Measurements from ENCODE around the gene ZNF790. TPM values are rescaled to one million over a fixed set of nuclear protein-coding genes. Genes with fewer than 3 reads are reported as not detected.

ZNF790 gene
- total and polyA plus RNA-seq, 7 donors: 1.4 to 7.5 (median 4.0) TPM

DNA sequence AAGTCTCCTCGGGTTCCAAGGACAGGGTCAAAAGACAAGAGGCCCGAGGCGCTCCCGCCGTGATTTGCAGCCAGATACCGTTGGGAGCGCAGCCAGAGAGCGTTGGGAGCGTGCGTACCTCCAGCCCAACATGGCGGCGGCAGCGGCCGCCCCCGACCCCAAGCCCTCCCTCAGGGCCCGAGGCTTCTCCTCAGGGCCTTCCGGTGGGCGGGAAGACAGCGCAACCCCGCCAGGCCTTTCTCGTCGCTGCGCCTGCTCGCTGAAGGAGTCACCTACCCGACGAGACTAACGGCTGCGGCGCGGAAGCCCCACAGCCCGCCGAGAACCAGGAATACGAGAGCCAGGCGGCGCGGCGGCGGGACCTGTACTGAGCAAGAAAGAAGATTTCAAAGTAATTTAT is 62.4 kb downstream of the ZNF790 start:
- ATAC-seq (no peak), DNase-seq (no peak)
- intact Hi-C loops (cut with DNase I): no loop called here
- H3K27me3 ChIP-seq (ENCODE audit: insufficient read depth in 3 of 3, low read length in 2 of 3): no peaks in the 10 kb centered on the region
- peaks cover 25% of the 10 kb centered on the region for H3K9me3 ChIP-seq
- WGBS, 3 donors: 12 to 24% (median 20%) methylated on average over 29 to 38 of the region's 38 CpGs
- no peak overlapping the region for H3K27ac ChIP-seq
- H3K4me3 ChIP-seq: no peak overlapping the region
- no peaks in the 10 kb centered on the region for H3K36me3 ChIP-seq (ENCODE audit: insufficient read depth in 1 of 2, low read depth in 1 of 2)
- peaks cover 14% of the 10 kb centered on the region for H3K4me1 ChIP-seq
- TF ChIP-seq, protein P1, sequence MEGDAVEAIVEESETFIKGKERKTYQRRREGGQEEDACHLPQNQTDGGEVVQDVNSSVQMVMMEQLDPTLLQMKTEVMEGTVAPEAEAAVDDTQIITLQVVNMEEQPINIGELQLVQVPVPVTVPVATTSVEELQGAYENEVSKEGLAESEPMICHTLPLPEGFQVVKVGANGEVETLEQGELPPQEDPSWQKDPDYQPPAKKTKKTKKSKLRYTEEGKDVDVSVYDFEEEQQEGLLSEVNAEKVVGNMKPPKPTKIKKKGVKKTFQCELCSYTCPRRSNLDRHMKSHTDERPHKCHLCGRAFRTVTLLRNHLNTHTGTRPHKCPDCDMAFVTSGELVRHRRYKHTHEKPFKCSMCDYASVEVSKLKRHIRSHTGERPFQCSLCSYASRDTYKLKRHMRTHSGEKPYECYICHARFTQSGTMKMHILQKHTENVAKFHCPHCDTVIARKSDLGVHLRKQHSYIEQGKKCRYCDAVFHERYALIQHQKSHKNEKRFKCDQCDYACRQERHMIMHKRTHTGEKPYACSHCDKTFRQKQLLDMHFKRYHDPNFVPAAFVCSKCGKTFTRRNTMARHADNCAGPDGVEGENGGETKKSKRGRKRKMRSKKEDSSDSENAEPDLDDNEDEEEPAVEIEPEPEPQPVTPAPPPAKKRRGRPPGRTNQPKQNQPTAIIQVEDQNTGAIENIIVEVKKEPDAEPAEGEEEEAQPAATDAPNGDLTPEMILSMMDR (IDR thresholded peaks at IDR 0.05): no peak

DNA sequence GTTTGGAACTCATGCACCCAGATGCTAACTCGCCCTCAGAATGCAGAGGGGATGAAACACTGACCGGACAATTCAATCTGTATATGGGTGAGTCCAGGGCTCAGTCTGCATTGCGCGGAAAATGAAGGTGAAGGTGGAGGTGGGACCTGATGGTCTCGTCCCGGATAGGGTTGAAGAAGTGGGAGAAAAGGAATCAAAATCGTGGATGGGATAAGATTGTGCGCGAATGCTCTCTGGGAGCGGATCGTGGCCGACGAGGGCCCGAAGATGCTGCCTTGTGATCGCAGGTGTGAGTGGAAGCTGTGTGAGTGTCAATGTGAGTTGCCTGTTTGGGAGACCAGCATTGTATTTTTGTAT is 65.0 kb downstream of the ZNF790 start:
- no peak for ATAC-seq
- TF ChIP-seq, protein P1 (IDR thresholded peaks at IDR 0.05): no peak
- Histone ChIP-seq H3K4me1 (peaks cover 14% of the 10 kb centered on the region), H3K9me3 (peaks cover 28% of the 10 kb centered on the region), H3K27ac (peak overlapping the region; percentile 94), H3K27me3 (ENCODE audit: insufficient read depth in 3 of 3, low read length in 2 of 3) (no peaks in the 10 kb centered on the region), H3K4me3 (peak overlapping the region; percentile 99), H3K36me3 (ENCODE audit: insufficient read depth in 1 of 2, low read depth in 1 of 2) (no peaks in the 10 kb centered on the region)
- intact Hi-C loops (cut with DNase I): loop anchor here in 1 of 2 donors (5.0 kb wide), 1 partner anchor 599 kb away; the partner anchor contains the start of gene ZNF527
- WGBS, 3 donors: 3 to 4% (median 4%) methylated on average over 15 of the region's 15 CpGs
- DNase-seq: no peak

DNA sequence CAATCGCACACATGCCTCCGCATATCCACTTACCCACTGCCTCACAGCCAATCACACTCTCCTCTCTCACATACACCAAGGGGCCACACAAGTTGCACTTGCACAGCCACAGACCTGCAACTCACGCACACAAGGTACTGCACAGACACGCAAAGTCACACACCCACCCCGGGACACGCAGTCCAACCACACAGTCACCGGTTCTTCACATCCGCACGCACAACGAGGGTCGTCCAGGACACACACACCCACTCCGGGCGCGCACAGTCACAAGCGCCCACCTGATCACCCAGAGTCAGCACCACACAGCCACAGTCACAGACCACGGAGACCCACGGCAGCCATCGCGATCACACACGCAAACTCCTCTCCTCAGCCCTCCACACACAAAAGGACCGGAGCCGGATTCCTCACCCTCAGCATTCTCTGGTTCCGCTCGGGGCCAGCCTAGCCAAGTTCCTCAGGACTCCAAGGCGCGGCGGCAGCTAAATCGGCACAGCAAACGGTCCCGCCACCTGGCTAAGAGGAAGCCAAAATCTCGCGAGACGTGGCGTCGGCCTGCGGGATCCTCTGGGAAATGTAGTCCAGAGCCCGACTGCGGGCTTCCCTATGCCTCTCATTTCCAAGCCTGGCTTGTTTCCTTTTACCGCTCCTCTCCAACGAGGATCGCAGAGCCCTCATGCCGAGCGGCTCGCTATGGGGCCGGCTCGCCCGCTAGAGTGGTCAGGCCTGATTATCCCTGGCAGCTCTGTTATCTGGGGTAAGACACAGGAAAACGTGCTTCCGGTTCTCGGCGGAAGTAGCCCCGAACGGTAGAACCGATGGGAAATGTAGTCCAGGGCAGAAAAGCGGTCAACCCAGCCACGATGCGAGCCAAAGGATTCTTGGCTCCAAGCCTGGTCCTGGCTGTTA is 65.6 kb downstream of the ZNF790 start, which contains the start of gene ZNF850:
Gene ZNF850, minus strand, starts transcription at position 497 of the 912 bp plus-strand sequence. CDS start 10,201 bp downstream, outside the sequence.
- no peaks in the 10 kb centered on the region for H3K36me3 ChIP-seq (ENCODE audit: insufficient read depth in 1 of 2, low read depth in 1 of 2)
- H3K9me3 ChIP-seq: peaks cover 35% of the 10 kb centered on the region
- ATAC-seq: peak; percentile 97 to 99 (median 98)
- H3K4me3 ChIP-seq: peak within 1 kb of the TSS; percentile 99
- peaks cover 14% of the 10 kb centered on the region for H3K4me1 ChIP-seq
- WGBS, 3 donors: 0 to 1% (median 1%) methylated on average over 54 to 57 of the region's 57 CpGs
- TF ChIP-seq, protein P1 (IDR thresholded peaks at IDR 0.05): no peak
- intact Hi-C loops (cut with DNase I): loop anchor here in 1 of 2 donors (5.0 kb wide), 1 partner anchor 600 kb away; the partner anchor contains the start of gene ZNF527
- peak; percentile 93 to 96 for DNase-seq
- peak within 1 kb of the TSS; percentile 94 for H3K27ac ChIP-seq
- H3K27me3 ChIP-seq (ENCODE audit: insufficient read depth in 3 of 3, low read length in 2 of 3): no peaks in the 10 kb centered on the region

DNA sequence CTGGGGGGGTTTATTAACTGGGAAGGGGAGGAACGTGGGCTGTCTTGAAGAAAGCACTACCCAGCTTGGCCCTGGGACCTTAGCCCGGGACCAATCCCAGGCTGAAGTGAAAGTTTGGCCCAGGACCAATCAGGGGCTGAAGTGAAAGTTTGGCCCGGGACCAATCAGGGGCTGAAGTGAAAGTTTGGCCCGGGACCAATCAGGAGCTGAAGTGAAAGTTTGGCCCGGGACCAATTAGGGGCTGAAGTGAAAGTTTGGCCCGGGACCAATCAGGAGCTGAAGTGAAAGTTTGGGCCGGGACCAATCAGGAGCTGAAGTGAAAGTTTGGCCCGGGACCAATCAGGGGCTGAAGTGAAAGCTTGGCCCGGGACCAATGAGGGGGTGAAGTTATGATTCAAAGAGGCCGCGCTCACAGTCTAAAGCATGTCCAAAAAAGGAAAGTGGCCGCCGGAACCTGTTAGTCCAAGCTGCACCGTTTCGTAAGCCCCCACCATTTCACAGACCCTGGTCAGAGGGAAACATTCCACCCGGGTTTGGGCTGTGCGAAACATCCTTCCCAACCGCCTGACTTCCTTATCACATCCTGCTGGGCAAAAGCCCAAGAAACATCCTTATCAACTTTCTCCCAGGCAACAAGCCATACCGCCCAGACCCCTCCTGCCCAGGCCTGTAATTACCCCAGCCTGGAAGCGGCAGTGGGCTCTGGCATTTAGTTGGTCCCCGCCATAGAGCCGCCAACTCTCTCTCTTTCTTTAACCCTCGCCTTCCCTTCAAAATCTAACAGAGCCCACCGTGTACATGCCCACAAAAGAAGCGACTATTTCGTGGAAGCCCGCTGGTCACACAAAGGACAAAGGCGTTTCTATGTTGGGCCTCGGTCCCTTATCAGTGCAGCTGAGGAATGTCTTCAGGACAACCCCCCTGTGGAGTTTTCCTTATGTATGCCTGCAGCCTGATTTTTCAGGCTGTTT is 66.6 kb downstream of the ZNF790 start:
- no peaks in the 10 kb centered on the region for H3K27me3 ChIP-seq (ENCODE audit: insufficient read depth in 3 of 3, low read length in 2 of 3)
- ATAC-seq (no peak), DNase-seq (peak; percentile 54 to 57)
- peak overlapping the region; percentile 94 for H3K27ac ChIP-seq
- intact Hi-C loops (cut with DNase I): loop anchor here in 1 of 2 donors (5.0 kb wide), 1 partner anchor 601 kb away; the partner anchor contains the start of gene ZNF527
- peaks cover 43% of the 10 kb centered on the region for H3K9me3 ChIP-seq
- TF ChIP-seq, protein P1 (IDR thresholded peaks at IDR 0.05): no peak
- peaks cover 14% of the 10 kb centered on the region for H3K4me1 ChIP-seq
- peak overlapping the region; percentile 99 for H3K4me3 ChIP-seq
- no peaks in the 10 kb centered on the region for H3K36me3 ChIP-seq (ENCODE audit: insufficient read depth in 1 of 2, low read depth in 1 of 2)
- WGBS, 3 donors: 2% methylated on average over 29 of the region's 29 CpGs

Other genes with a start within 250 kb of the ZNF790 start
- 1 to 10 TPM in 3 of 4 donors, under 1 TPM in 1; 0.61 to 6.7 (median 2.4) TPM for gene ZNF382, start 233.1 kb downstream of the ZNF790 start, total RNA-seq
- gene ZNF382, start 233.1 kb downstream of the ZNF790 start, polyA plus RNA-seq: 1 to 10 TPM in 2 of 3 donors, under 1 TPM in 1; 0.77 to 1.5 (median 1.2) TPM
- 1 to 10 TPM; 2.0 to 5.1 (median 2.2) TPM for gene ZNF461, start 171.6 kb downstream of the ZNF790 start, total RNA-seq
- 1 to 10 TPM; 1.6 to 5.7 (median 1.7) TPM for gene ZNF461, start 171.6 kb downstream of the ZNF790 start, polyA plus RNA-seq
- 1 to 10 TPM; 1.8 to 3.6 (median 2.3) TPM for gene ZNF567, start 150.8 kb downstream of the ZNF790 start, total RNA-seq
- gene ZNF567, start 150.8 kb downstream of the ZNF790 start, polyA plus RNA-seq: 1 to 10 TPM in 2 of 3 donors, under 1 TPM in 1; 0.73 to 3.0 (median 2.0) TPM
- gene ZNF850, start 65.6 kb downstream of the ZNF790 start, total RNA-seq: 1 to 10 TPM in 1 of 4 donors, under 1 TPM in 3; 0.27 to 1.1 (median 0.61) TPM
- under 1 TPM; 0.10 to 0.29 (median 0.14) TPM for gene ZNF850, start 65.6 kb downstream of the ZNF790 start, polyA plus RNA-seq
- gene ZNF345, start 12.5 kb upstream of the ZNF790 start, total RNA-seq: 1 to 10 TPM in 3 of 4 donors, under 1 TPM in 1; 0.76 to 2.3 (median 1.5) TPM
- gene ZNF345, start 12.5 kb upstream of the ZNF790 start, polyA plus RNA-seq: 1 to 10 TPM in 2 of 3 donors, under 1 TPM in 1; 0.42 to 2.2 (median 1.1) TPM
- gene ZNF829, start 77.9 kb upstream of the ZNF790 start, total RNA-seq: 1 to 10 TPM in 2 of 4 donors, under 1 TPM in 2; 0.92 to 1.5 (median 1.1) TPM
- 1 to 10 TPM in 1 of 3 donors, under 1 TPM in 2; 0.61 to 1.3 (median 0.65) TPM for gene ZNF829, start 77.9 kb upstream of the ZNF790 start, polyA plus RNA-seq
- 10 to 100 TPM in 1 of 4 donors, 1 to 10 TPM in 3; 4.8 to 13.9 (median 7.3) TPM for gene ZNF568, start 77.9 kb upstream of the ZNF790 start, total RNA-seq
- 10 to 100 TPM in 1 of 3 donors, 1 to 10 TPM in 2; 2.3 to 10.8 (median 4.0) TPM for gene ZNF568, start 77.9 kb upstream of the ZNF790 start, polyA plus RNA-seq
- gene ZNF420, start 240.0 kb upstream of the ZNF790 start, total RNA-seq: 10 to 100 TPM in 1 of 4 donors, 1 to 10 TPM in 3; 4.4 to 10.6 (median 7.1) TPM
- gene ZNF420, start 240.0 kb upstream of the ZNF790 start, polyA plus RNA-seq: 10 to 100 TPM in 1 of 3 donors, 1 to 10 TPM in 2; 3.5 to 39.5 (median 3.8) TPM